ENCODE measurements around the gene THBS4.

The THBS4 gene

DNA sequence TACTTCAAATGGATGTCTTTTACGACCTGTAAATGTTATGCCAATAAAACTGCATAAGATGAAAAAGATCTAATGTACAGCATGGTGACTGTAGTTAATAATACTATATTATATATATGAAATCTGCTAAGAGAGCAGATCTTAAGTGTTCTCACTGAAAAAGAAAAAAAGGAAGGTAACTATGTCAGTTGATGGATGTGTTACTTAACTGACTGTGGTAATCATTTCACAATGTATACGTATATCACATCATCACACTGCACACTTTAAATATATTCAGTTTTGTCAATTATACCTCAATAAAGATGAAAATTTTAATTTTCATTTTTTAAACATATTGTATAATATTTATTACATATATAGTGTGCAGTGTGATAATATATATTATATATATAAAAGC, 31.9 kb downstream of the THBS4 start:
- no peak for ATAC-seq
- TF ChIP-seq, protein P1, sequence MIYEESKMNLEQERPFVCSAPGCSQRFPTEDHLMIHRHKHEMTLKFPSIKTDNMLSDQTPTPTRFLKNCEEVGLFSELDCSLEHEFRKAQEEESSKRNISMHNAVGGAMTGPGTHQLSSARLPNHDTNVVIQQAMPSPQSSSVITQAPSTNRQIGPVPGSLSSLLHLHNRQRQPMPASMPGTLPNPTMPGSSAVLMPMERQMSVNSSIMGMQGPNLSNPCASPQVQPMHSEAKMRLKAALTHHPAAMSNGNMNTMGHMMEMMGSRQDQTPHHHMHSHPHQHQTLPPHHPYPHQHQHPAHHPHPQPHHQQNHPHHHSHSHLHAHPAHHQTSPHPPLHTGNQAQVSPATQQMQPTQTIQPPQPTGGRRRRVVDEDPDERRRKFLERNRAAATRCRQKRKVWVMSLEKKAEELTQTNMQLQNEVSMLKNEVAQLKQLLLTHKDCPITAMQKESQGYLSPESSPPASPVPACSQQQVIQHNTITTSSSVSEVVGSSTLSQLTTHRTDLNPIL (CRISPR knock-in tag; IDR thresholded peaks at IDR 0.05; ENCODE audit: low read depth): no peak
- TF ChIP-seq SNAI2 (CRISPR knock-in tag; IDR thresholded peaks at IDR 0.05) (no peak), OSR1 (CRISPR knock-in tag; IDR thresholded peaks at IDR 0.05) (no peak), RARB (CRISPR knock-in tag; IDR thresholded peaks at IDR 0.05) (no peak), TOX (CRISPR knock-in tag; IDR thresholded peaks at IDR 0.05; ENCODE audit: borderline replicate concordance) (no peak), BACH2 (CRISPR knock-in tag; IDR thresholded peaks at IDR 0.05; ENCODE audit: borderline replicate concordance) (no peak), ZNF70 (CRISPR knock-in tag; IDR thresholded peaks at IDR 0.05) (no peak), ZC3H10 (CRISPR knock-in tag; IDR thresholded peaks at IDR 0.05) (no peak), ARNTL (CRISPR knock-in tag; IDR thresholded peaks at IDR 0.05; ENCODE audit: borderline replicate concordance, low read depth) (no peak), PPARA (CRISPR knock-in tag; IDR thresholded peaks at IDR 0.05; ENCODE audit: borderline replicate concordance) (no peak), TCF4 (CRISPR knock-in tag; IDR thresholded peaks at IDR 0.05; ENCODE audit: borderline replicate concordance) (no peak), ISL1 (CRISPR knock-in tag; IDR thresholded peaks at IDR 0.05) (no peak), ESRRG (CRISPR knock-in tag; IDR thresholded peaks at IDR 0.05) (no peak), ZFP3 (CRISPR knock-in tag; IDR thresholded peaks at IDR 0.05) (no peak)
- TF ChIP-seq, protein P2, sequence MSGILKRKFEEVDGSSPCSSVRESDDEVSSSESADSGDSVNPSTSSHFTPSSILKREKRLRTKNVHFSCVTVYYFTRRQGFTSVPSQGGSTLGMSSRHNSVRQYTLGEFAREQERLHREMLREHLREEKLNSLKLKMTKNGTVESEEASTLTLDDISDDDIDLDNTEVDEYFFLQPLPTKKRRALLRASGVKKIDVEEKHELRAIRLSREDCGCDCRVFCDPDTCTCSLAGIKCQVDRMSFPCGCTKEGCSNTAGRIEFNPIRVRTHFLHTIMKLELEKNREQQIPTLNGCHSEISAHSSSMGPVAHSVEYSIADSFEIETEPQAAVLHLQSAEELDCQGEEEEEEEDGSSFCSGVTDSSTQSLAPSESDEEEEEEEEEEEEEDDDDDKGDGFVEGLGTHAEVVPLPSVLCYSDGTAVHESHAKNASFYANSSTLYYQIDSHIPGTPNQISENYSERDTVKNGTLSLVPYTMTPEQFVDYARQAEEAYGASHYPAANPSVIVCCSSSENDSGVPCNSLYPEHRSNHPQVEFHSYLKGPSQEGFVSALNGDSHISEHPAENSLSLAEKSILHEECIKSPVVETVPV (CRISPR knock-in tag; IDR thresholded peaks at IDR 0.05): no peak
- TF ChIP-seq, protein P3, sequence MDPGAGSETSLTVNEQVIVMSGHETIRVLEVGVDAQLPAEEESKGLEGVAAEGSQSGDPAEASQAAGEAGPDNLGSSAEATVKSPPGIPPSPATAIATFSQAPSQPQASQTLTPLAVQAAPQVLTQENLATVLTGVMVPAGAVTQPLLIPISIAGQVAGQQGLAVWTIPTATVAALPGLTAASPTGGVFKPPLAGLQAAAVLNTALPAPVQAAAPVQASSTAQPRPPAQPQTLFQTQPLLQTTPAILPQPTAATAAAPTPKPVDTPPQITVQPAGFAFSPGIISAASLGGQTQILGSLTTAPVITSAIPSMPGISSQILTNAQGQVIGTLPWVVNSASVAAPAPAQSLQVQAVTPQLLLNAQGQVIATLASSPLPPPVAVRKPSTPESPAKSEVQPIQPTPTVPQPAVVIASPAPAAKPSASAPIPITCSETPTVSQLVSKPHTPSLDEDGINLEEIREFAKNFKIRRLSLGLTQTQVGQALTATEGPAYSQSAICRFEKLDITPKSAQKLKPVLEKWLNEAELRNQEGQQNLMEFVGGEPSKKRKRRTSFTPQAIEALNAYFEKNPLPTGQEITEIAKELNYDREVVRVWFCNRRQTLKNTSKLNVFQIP (CRISPR knock-in tag; IDR thresholded peaks at IDR 0.05; ENCODE audit: borderline replicate concordance, low read depth): no peak

DNA sequence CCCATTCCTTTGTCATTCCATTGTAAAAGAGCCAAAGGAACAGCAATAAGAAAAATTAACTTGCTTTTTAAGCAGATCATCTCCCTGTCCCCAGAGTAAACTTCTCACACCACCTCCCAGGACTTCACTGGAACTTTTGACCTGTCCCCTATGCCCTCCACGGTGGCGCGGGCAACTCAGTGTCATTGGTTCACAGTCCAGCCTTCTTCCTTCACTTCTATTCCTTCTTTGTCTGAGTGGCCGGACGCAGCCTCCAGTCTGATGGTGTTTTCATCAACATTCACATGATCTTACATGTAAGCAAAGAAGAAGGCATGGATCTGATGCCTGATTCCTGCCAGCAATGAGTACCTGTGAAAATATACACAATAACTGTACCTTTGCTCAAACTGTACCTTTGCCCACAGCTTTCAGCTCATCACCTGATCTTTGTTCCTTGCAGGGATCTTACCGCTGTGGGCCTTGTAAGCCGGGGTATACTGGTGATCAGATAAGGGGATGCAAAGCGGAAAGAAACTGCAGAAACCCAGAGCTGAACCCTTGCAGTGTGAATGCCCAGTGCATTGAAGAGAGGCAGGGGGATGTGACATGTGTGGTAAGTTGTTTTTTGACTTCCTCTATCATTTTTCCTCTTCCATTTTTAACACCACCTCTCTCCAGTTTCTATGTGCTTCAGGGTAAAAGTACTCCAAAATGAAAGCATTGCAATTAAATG, 32.5 kb downstream of the THBS4 start:
- TF ChIP-seq, protein P4, sequence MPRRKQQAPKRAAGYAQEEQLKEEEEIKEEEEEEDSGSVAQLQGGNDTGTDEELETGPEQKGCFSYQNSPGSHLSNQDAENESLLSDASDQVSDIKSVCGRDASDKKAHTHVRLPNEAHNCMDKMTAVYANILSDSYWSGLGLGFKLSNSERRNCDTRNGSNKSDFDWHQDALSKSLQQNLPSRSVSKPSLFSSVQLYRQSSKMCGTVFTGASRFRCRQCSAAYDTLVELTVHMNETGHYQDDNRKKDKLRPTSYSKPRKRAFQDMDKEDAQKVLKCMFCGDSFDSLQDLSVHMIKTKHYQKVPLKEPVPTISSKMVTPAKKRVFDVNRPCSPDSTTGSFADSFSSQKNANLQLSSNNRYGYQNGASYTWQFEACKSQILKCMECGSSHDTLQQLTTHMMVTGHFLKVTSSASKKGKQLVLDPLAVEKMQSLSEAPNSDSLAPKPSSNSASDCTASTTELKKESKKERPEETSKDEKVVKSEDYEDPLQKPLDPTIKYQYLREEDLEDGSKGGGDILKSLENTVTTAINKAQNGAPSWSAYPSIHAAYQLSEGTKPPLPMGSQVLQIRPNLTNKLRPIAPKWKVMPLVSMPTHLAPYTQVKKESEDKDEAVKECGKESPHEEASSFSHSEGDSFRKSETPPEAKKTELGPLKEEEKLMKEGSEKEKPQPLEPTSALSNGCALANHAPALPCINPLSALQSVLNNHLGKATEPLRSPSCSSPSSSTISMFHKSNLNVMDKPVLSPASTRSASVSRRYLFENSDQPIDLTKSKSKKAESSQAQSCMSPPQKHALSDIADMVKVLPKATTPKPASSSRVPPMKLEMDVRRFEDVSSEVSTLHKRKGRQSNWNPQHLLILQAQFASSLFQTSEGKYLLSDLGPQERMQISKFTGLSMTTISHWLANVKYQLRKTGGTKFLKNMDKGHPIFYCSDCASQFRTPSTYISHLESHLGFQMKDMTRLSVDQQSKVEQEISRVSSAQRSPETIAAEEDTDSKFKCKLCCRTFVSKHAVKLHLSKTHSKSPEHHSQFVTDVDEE (CRISPR knock-in tag; IDR thresholded peaks at IDR 0.05): no peak
- no peak for TF ChIP-seq RARB (CRISPR knock-in tag; IDR thresholded peaks at IDR 0.05)
- no peak for TF ChIP-seq OSR1 (CRISPR knock-in tag; IDR thresholded peaks at IDR 0.05)
- TF ChIP-seq SNAI2 (CRISPR knock-in tag; IDR thresholded peaks at IDR 0.05): no peak
- TF ChIP-seq, protein P2 (CRISPR knock-in tag; IDR thresholded peaks at IDR 0.05): no peak
- no peak for TF ChIP-seq ZFP30 (CRISPR knock-in tag; IDR thresholded peaks at IDR 0.05)
- TF ChIP-seq ZNF8 (CRISPR knock-in tag; IDR thresholded peaks at IDR 0.05): no peak
- no peak for TF ChIP-seq ISL1 (CRISPR knock-in tag; IDR thresholded peaks at IDR 0.05)
- TF ChIP-seq, protein P1 (CRISPR knock-in tag; IDR thresholded peaks at IDR 0.05; ENCODE audit: low read depth): no peak
- TF ChIP-seq ESRRG (CRISPR knock-in tag; IDR thresholded peaks at IDR 0.05): no peak
- no peak for TF ChIP-seq GLIS3 (CRISPR knock-in tag; IDR thresholded peaks at IDR 0.05)
- TF ChIP-seq ARNTL (CRISPR knock-in tag; IDR thresholded peaks at IDR 0.05; ENCODE audit: borderline replicate concordance, low read depth): no peak
- TF ChIP-seq, protein P5, sequence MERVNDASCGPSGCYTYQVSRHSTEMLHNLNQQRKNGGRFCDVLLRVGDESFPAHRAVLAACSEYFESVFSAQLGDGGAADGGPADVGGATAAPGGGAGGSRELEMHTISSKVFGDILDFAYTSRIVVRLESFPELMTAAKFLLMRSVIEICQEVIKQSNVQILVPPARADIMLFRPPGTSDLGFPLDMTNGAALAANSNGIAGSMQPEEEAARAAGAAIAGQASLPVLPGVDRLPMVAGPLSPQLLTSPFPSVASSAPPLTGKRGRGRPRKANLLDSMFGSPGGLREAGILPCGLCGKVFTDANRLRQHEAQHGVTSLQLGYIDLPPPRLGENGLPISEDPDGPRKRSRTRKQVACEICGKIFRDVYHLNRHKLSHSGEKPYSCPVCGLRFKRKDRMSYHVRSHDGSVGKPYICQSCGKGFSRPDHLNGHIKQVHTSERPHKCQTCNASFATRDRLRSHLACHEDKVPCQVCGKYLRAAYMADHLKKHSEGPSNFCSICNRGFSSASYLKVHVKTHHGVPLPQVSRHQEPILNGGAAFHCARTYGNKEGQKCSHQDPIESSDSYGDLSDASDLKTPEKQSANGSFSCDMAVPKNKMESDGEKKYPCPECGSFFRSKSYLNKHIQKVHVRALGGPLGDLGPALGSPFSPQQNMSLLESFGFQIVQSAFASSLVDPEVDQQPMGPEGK (CRISPR knock-in tag; IDR thresholded peaks at IDR 0.05; ENCODE audit: borderline replicate concordance): no peak
- TF ChIP-seq BACH2 (CRISPR knock-in tag; IDR thresholded peaks at IDR 0.05; ENCODE audit: borderline replicate concordance): no peak
- TF ChIP-seq, protein P3 (CRISPR knock-in tag; IDR thresholded peaks at IDR 0.05; ENCODE audit: borderline replicate concordance, low read depth): no peak
- TF ChIP-seq ZNF565 (CRISPR knock-in tag; conservative IDR thresholded peaks at IDR 0.05; ENCODE audit: low read depth): no peak
- no peak for TF ChIP-seq TCF4 (CRISPR knock-in tag; IDR thresholded peaks at IDR 0.05; ENCODE audit: borderline replicate concordance)
- no peak for ATAC-seq

Data from SK-N-SH treated with all-trans-retinoic acid at 6 μM for 48 hours (cell line).